22Rv1 (cell line): Measurements from ENCODE around the gene NFASC.

Experiments
- CTCF ChIP-seq: fragments of 450-650 bp; IDR thresholded peaks from 2 replicates; pipeline ENCODE4 v1.5.1; 2017; ENCODE audit warnings: mild to moderate bottlenecking
- ZFX ChIP-seq: fragments of 450-650 bp; IDR thresholded peaks from 2 replicates; pipeline ENCODE4 v1.6.1; 2017; ENCODE audit warnings: antibody characterized with exemption, borderline replicate concordance

- TF ChIP-seq CTCF, result no peak
- TF ChIP-seq ZFX, result no peak
Observed at GRCh38 chr1:205062319-205062718, 191.7 kb downstream of the NFASC start.
